ENCODE results near the gene REST.
"Not testable (repeated sequence)": the region's sequence is repeated elsewhere in the genome, so short reads cannot be mapped to it uniquely, and the experiment has no call there.

DNA sequence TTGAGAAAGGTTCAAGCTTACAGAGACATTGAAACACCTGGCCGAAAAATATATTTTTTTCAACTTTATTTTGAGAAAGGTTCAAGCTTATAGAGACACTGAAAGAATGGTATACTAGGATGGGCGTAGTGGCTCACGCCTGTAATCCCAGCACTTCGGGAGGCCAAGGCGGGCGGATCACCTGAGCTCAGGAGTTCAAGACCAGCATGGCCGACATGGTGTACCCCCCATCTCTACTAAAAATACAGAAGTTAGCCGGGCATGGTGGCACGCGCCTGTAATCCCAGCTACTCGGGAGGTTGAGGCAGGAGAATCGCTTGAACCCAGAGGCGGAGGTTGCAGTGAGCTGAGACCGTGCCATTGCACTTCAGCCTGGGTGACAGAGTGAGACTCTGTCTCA, 32.1 kb downstream of the REST start:
- TF ChIP-seq CTCF (IDR thresholded peaks at IDR 0.05); ZBTB33 (IDR thresholded peaks at IDR 0.05; ENCODE audit: borderline replicate concordance, low read depth); USF2 (IDR thresholded peaks at IDR 0.05; ENCODE audit: borderline replicate concordance, low read depth, low read length); POLR2AphosphoS5 (IDR thresholded peaks at IDR 0.05; ENCODE audit: low read depth, low read length); CHD2 (IDR thresholded peaks at IDR 0.05; ENCODE audit: low read length, partially characterized antibody); YY1 (IDR thresholded peaks at IDR 0.05; ENCODE audit: low read depth); ELF1 (IDR thresholded peaks at IDR 0.05); SIN3A (IDR thresholded peaks at IDR 0.05; ENCODE audit: borderline replicate concordance, low read depth, low read length): not testable (repeated sequence)
- TF ChIP-seq, protein P1, sequence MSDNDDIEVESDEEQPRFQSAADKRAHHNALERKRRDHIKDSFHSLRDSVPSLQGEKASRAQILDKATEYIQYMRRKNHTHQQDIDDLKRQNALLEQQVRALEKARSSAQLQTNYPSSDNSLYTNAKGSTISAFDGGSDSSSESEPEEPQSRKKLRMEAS (IDR thresholded peaks at IDR 0.05; ENCODE audit: low read depth) = not testable (repeated sequence)
- TF ChIP-seq, protein P2, sequence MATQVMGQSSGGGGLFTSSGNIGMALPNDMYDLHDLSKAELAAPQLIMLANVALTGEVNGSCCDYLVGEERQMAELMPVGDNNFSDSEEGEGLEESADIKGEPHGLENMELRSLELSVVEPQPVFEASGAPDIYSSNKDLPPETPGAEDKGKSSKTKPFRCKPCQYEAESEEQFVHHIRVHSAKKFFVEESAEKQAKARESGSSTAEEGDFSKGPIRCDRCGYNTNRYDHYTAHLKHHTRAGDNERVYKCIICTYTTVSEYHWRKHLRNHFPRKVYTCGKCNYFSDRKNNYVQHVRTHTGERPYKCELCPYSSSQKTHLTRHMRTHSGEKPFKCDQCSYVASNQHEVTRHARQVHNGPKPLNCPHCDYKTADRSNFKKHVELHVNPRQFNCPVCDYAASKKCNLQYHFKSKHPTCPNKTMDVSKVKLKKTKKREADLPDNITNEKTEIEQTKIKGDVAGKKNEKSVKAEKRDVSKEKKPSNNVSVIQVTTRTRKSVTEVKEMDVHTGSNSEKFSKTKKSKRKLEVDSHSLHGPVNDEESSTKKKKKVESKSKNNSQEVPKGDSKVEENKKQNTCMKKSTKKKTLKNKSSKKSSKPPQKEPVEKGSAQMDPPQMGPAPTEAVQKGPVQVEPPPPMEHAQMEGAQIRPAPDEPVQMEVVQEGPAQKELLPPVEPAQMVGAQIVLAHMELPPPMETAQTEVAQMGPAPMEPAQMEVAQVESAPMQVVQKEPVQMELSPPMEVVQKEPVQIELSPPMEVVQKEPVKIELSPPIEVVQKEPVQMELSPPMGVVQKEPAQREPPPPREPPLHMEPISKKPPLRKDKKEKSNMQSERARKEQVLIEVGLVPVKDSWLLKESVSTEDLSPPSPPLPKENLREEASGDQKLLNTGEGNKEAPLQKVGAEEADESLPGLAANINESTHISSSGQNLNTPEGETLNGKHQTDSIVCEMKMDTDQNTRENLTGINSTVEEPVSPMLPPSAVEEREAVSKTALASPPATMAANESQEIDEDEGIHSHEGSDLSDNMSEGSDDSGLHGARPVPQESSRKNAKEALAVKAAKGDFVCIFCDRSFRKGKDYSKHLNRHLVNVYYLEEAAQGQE (IDR thresholded peaks at IDR 0.05; ENCODE audit: low read depth, low read length) = not testable (repeated sequence)
